IMR-90 (cell line): Measurements from ENCODE around the gene APOB.

Source experiments
- CTCF ChIP-seq: conservative IDR thresholded peaks from 2 replicates; pipeline ENCODE4 v1.5.1; 2012; ENCODE audit warnings: mild to moderate bottlenecking, low read depth, low read length, improper control_type of control experiment
- MXI1 ChIP-seq: IDR thresholded peaks from 2 replicates; pipeline ENCODE4 v1.6.1; 2012; ENCODE audit warnings: low read depth, mild to moderate bottlenecking, low read length, moderate library complexity, borderline replicate concordance

- no peak for TF ChIP-seq CTCF
- TF ChIP-seq MXI1 = no peak
These were observed 30.6 kb downstream of the APOB start for GRCh38 chr2:21013043-21013816.
